AG09309 (cell line): ENCODE measurements around the gene TEKT5.
"Not testable (repeated sequence)": the region's sequence is repeated elsewhere in the genome, so short reads cannot be mapped to it uniquely, and the experiment has no call there.

Source experiments
- DNase-seq: peaks from one replicate; pipeline ENCODE4 v3.0.0-alpha.2; 2010; ENCODE audit warnings: low read depth
- H3K4me3 ChIP-seq: 2 replicates; pipeline ENCODE4 v1.5.1; 2011; ENCODE audit warnings: mild to moderate bottlenecking, low read depth, low read length, moderate library complexity; ENCODE audit not compliant: control insufficient read depth
- CTCF ChIP-seq: IDR thresholded peaks from 2 replicates; pipeline ENCODE4 v1.5.1; 2011; ENCODE audit warnings: mild to moderate bottlenecking, low read depth, low read length, inconsistent platforms; ENCODE audit not compliant: insufficient read depth, control insufficient read depth; ENCODE audit errors: missing control alignments

The TEKT5 gene

GRCh38 chr16:10638101-10638500, 56.6 kb downstream of the TEKT5 start:
- no peak for TF ChIP-seq CTCF
- no peak for DNase-seq
- H3K4me3 ChIP-seq, result no peak overlapping the region

- DNase-seq, result no peak
- no peak overlapping the region for H3K4me3 ChIP-seq
- no peak for TF ChIP-seq CTCF
Observed at GRCh38 chr16:10637337-10638037, 57.2 kb downstream of the TEKT5 start.

- no peak overlapping the region for H3K4me3 ChIP-seq
- DNase-seq, result no peak
Observed at GRCh38 chr16:10635365-10636021, 59.2 kb downstream of the TEKT5 start.

GRCh38 chr16:10633429-10633828, 61.3 kb downstream of the TEKT5 start:
- DNase-seq, H3K4me3 ChIP-seq: not testable (repeated sequence)

More at GRCh38 chr16:10635365-10636021, 59.2 kb downstream of the TEKT5 start:
- no peak for TF ChIP-seq CTCF

- H3K4me3 ChIP-seq, result no peak overlapping the region
- no peak for DNase-seq
- no peak for TF ChIP-seq CTCF
Observed at GRCh38 chr16:10631886-10632285, 62.8 kb downstream of the TEKT5 start.

- no peak for DNase-seq
- H3K4me3 ChIP-seq, result no peak overlapping the region
- no peak for TF ChIP-seq CTCF
Observed at GRCh38 chr16:10629592-10629963, 65.2 kb downstream of the TEKT5 start.

- no peak for DNase-seq
- no peak overlapping the region for H3K4me3 ChIP-seq
- TF ChIP-seq CTCF, result no peak
Observed at GRCh38 chr16:10625595-10626357, 69.0 kb downstream of the TEKT5 start.
